HCT116 (cell line): ENCODE data around the gene SPSB1.

Source experiments
- CTCF ChIP-seq, 3 experiments: fragments of 200-600 bp in 1 of 3; sonication (generic) in 1 of 3; IDR thresholded peaks in 2 of 3; conservative IDR thresholded peaks in 1 of 3; 2 replicates each; pipeline ENCODE4 v1.5.1; 2012 to 2017; ENCODE audit warnings: low read depth in 2 of 3, low read length in 2 of 3, antibody characterized with exemption in 1 of 3, borderline replicate concordance in 1 of 3, control low read depth in 1 of 3, mild to moderate bottlenecking in 1 of 3, mixed read lengths in 1 of 3, mixed run types in 1 of 3, moderate library complexity in 1 of 3; ENCODE audit not compliant: insufficient read depth in 1 of 3
- EZH2 ChIP-seq: fragments of 200-600 bp; sonication (generic); IDR thresholded peaks from 2 replicates; pipeline ENCODE4 v1.6.1; 2017; ENCODE audit warnings: antibody characterized with exemption, mixed run types
- POLR2A ChIP-seq: IDR thresholded peaks from 2 replicates; pipeline ENCODE4 v1.7.0; 2011; ENCODE audit warnings: borderline replicate concordance; ENCODE audit not compliant: insufficient read depth, insufficient read length; ENCODE audit errors: extremely low read depth
- POLR2AphosphoS5 ChIP-seq: IDR thresholded peaks from 2 replicates; pipeline ENCODE4 v1.6.1; 2011; ENCODE audit warnings: mild to moderate bottlenecking, low read depth, low read length, moderate library complexity
- TCF7L2 ChIP-seq: IDR thresholded peaks from 2 replicates; pipeline ENCODE4 v1.7.0; 2011; ENCODE audit warnings: borderline replicate concordance, inconsistent platforms; ENCODE audit not compliant: insufficient read depth, insufficient read length; ENCODE audit errors: extremely low read depth

GRCh38 chr1:9257851-9258250 is 34.8 kb upstream of the SPSB1 start:
- TF ChIP-seq EZH2 (no peak), POLR2AphosphoS5 (no peak), CTCF (IDR thresholded peaks at IDR 0.05 in 2 of 3, conservative IDR thresholded peaks at IDR 0.05 in 1 of 3; ENCODE audit: borderline replicate concordance in 1 of 3, insufficient read depth in 1 of 3, low read depth in 2 of 3, low read length in 2 of 3) (no peak), POLR2A (no peak), TCF7L2 (no peak)
